GM10248 (cell line): Measurements from ENCODE around the gene ARHGAP20.

Source experiments
- CTCF ChIA-PET: fragments of 300-600 bp; sonication (Branson Sonifier 250); formaldehyde crosslinking; extraction: SDS; loops from one replicate; lab custom pipeline; 2021; ENCODE audit warnings: antibody characterized with exemption; lab: Yijun Ruan, JAX
- POLR2A ChIA-PET: fragments of 350-650 bp; sonication (Branson Sonifier 250); formaldehyde crosslinking; extraction: SDS; loops from one replicate; lab custom pipeline; 2020; ENCODE audit warnings: antibody characterized with exemption; lab: Yijun Ruan, JAX
- DNase-seq: peaks from one replicate; pipeline ENCODE4 v3.0.0; 2012; ENCODE audit errors: extremely low spot score
- TF ChIP-seq, protein P1 (sequence below): IDR thresholded peaks from 2 replicates; pipeline ENCODE4 v1.5.1; 2012; ENCODE audit warnings: mild to moderate bottlenecking, low read depth; ENCODE audit errors: extremely low read depth, missing control alignments, control extremely low read depth

ARHGAP20 gene

DNA sequence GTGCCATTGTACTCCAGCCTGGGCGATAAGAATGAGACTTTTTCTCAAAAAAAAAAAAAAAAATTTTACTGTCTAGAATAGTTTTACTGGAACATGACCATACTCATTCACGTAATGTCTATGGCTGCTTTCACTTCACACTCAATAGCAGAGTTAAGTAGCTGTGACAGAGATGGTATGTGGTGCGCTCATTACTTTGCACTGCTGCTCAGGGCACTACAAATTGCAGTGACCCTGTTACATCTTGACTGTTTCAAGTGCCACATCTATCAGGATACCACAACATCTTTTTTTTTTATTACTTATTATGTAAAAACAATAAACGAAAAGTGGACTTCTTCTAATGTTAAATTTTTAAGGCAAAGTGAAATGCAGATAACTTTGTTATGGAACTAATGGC is 110.3 kb downstream of the ARHGAP20 start:
- no peak for DNase-seq
- ChIA-PET CTCF (interaction anchor here (0.9 to 1.6 kb wide), 2 partner anchors 9 to 15 kb away, joined by 3 to 4 read pairs; no protein-coding TSS in a partner anchor), POLR2A (no interaction called here)
- TF ChIP-seq, protein P1, sequence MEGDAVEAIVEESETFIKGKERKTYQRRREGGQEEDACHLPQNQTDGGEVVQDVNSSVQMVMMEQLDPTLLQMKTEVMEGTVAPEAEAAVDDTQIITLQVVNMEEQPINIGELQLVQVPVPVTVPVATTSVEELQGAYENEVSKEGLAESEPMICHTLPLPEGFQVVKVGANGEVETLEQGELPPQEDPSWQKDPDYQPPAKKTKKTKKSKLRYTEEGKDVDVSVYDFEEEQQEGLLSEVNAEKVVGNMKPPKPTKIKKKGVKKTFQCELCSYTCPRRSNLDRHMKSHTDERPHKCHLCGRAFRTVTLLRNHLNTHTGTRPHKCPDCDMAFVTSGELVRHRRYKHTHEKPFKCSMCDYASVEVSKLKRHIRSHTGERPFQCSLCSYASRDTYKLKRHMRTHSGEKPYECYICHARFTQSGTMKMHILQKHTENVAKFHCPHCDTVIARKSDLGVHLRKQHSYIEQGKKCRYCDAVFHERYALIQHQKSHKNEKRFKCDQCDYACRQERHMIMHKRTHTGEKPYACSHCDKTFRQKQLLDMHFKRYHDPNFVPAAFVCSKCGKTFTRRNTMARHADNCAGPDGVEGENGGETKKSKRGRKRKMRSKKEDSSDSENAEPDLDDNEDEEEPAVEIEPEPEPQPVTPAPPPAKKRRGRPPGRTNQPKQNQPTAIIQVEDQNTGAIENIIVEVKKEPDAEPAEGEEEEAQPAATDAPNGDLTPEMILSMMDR, result no peak

DNA sequence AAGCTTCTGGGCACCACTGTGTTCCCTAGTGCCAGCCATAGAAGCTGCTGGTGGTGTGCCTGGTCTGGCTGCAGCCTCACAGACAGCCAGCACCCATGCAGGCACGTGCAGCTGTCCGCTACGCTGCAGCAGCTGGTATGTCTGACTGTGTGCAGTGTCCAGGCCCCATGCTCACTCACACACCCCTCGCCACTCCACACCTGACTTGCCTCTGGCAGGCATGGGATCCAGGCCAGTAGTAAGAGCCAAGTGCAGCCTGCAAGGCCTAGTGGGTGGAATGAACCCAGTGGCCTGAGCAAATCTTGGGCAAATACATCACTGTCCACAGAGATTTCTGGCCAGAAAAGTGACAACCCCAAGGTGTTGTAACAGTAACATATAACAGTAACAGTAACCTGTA is 111.9 kb downstream of the ARHGAP20 start:
- DNase-seq, result no peak
- TF ChIP-seq, protein P1, result no peak
- ChIA-PET POLR2A (no interaction called here), CTCF (interaction anchor here (1.1 kb wide), 1 partner anchor 9 kb away, joined by 3 read pairs; no protein-coding TSS in a partner anchor)

DNA sequence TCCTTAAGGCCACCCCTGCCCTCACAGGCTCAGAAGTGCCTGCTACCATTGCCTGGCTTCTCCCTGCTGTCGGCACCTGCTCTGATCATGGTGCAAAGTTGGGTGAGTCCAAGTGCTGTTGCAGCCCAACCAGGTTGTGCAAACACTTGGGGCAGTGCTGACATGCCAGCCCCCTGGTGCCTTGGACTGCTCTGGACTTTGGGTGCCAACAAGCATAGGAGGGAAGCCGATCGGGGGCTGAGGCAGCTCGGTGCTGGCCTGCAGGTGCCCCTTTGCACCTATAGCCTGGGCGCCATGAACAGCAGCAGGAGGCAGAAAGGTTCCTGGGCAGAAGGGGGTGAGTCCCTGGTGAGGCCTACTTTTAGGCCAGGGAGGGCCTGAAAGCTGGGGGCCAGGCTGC is 113.0 kb downstream of the ARHGAP20 start:
- DNase-seq, result no peak
- POLR2A ChIA-PET, result no interaction called here
- TF ChIP-seq, protein P1, result no peak
- CTCF ChIA-PET, result interaction anchor here (1.1 to 1.4 kb wide), 3 partner anchors 10 to 11 kb away, joined by 3 read pairs; no protein-coding TSS in a partner anchor

DNA sequence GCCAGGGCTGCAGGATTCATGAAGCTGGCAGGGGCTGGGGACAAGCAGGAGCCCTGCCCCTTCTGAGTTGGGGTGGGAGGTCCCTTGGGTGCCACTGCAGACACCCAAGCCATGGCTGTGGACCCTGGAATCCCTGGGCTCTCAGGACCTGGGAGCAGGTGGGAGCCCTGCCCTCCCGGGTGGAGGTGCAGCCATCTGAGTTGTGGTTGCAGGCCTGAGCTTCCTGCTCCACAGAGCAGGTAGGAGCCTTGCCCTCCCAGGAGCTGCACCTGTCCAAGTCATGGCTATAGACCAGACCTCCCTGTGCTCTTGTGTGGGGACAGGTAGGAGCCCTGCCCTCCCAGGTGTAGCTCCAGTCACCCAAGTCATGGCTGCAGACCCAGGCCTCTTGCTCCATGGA is 113.5 kb downstream of the ARHGAP20 start:
- no peak for DNase-seq
- POLR2A ChIA-PET, result no interaction called here
- CTCF ChIA-PET, result interaction anchor here (1.1 to 1.4 kb wide), 2 partner anchors 10 to 11 kb away, joined by 3 read pairs; no protein-coding TSS in a partner anchor
- TF ChIP-seq, protein P1, result no peak

DNA sequence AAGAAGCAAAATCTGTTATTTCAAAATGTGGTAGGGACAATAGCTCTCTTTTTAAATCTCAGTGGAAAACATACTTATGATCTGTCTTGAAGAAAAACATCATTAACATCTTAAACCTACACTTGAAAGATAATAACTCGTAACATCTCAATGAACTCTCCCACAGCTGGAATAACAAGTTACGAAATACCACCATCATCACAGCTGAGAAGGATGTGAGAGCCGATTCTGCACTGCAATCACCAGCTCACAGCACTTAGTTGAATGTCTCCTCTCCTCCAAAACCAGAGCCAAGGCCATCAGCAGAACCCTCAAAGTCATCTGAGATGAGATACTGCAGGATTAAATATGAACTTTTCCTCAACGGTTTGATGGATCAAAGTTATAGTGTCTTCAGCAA is 124.3 kb downstream of the ARHGAP20 start:
- TF ChIP-seq, protein P1, result no peak
- no peak for DNase-seq
- ChIA-PET CTCF (interaction anchor here (1.1 to 1.4 kb wide), 2 partner anchors 10 to 13 kb away, joined by 3 to 4 read pairs; no protein-coding TSS in a partner anchor), POLR2A (no interaction called here)

DNA sequence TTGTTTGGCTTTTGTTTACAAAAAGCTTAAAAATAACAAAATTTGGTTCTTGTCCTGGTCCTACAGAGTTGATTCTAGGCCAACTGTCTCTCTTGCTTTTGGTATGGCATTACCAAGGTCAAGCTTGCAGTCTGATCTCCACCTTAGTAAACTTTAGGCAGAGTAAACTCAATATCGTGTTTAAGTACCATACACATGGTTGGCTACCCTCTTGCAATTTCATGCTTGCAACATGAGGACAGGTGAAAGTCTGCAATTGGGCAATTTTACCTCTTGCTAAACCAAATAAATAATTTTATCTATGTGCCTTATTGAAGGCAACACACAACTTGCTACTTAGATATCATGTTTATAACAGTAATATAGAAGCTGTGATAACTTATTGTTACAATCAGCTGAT is 125.1 kb downstream of the ARHGAP20 start:
- POLR2A ChIA-PET, result no interaction called here
- DNase-seq, result no peak
- TF ChIP-seq, protein P1, result no peak
- CTCF ChIA-PET, result interaction anchor here (1.0 to 1.4 kb wide), 3 partner anchors 11 to 45 kb away, joined by 3 to 4 read pairs (median 3); no protein-coding TSS in a partner anchor
